Mononuclear cell (primary cell): ENCODE measurements around the gene IGSF3. TPM values are rescaled to one million over a fixed set of nuclear protein-coding genes. Genes with fewer than 3 reads are reported as not detected.
A peak's percentile ranks its signal among the peaks of the same experiment; 100 is the strongest.

Experiments
- H3K27me3 ChIP-seq: 2 replicates; pipeline ENCODE4 v1.6.0; 2011; ENCODE audit warnings: low read length, control low read depth; ENCODE audit not compliant: insufficient read depth
- H3K4me1 ChIP-seq: 2 replicates; pipeline ENCODE4 v1.5.1; 2011; ENCODE audit warnings: mild to moderate bottlenecking, low read length, control low read depth; ENCODE audit not compliant: insufficient read depth
- H3K4me3 ChIP-seq: 2 replicates; pipeline ENCODE4 v1.5.1; 2011; ENCODE audit warnings: mild to moderate bottlenecking, low read length, moderate library complexity
- H3K9me3 ChIP-seq: 2 replicates; pipeline ENCODE4 v1.5.1; 2011; ENCODE audit warnings: low read depth, mild to moderate bottlenecking, control low read depth, low read length
- total RNA-seq: library from RNA; depleted of rRNA; stranded (reverse); fragments of >200 nt; gene quantifications from one replicate; pipeline ENCODE4 v1.2.3, GENCODE V29; 2012

The IGSF3 gene
- 0.21 TPM for total RNA-seq

- Histone ChIP-seq H3K9me3 (no peaks in the 10 kb centered on the region), H3K4me3 (peak within 1 kb of the TSS; percentile 29), H3K4me1 (peaks cover 14% of the 10 kb centered on the region), H3K27me3 (peaks cover 47% of the 10 kb centered on the region)
Measured at GRCh38 chr1:116667575-116668105, at the start of gene IGSF3. Gene IGSF3, minus strand, starts transcription at chr1:116667733. Its CDS starts 1,407 bp downstream, at chr1:116666326.

GRCh38 chr1:116717318-116717717 is 49.8 kb upstream of the IGSF3 start:
- no peaks in the 10 kb centered on the region for H3K9me3 ChIP-seq
- no peaks in the 10 kb centered on the region for H3K27me3 ChIP-seq
- no peaks in the 10 kb centered on the region for H3K4me1 ChIP-seq
- no peak overlapping the region for H3K4me3 ChIP-seq

GRCh38 chr1:116716391-116716790 is 48.9 kb upstream of the IGSF3 start:
- H3K4me3 ChIP-seq, result no peak overlapping the region
- H3K9me3 ChIP-seq, result no peaks in the 10 kb centered on the region
- H3K4me1 ChIP-seq, result no peaks in the 10 kb centered on the region
- no peaks in the 10 kb centered on the region for H3K27me3 ChIP-seq

GRCh38 chr1:116713474-116713873 is 45.9 kb upstream of the IGSF3 start:
- Histone ChIP-seq H3K4me1 (no peaks in the 10 kb centered on the region), H3K4me3 (no peak overlapping the region), H3K27me3 (no peaks in the 10 kb centered on the region), H3K9me3 (no peaks in the 10 kb centered on the region)

- Histone ChIP-seq H3K4me1 (no peaks in the 10 kb centered on the region), H3K4me3 (no peak overlapping the region), H3K27me3 (no peaks in the 10 kb centered on the region), H3K9me3 (no peaks in the 10 kb centered on the region)
Measured at GRCh38 chr1:116712510-116712909, 45.0 kb upstream of the IGSF3 start.

- no peaks in the 10 kb centered on the region for H3K4me1 ChIP-seq
- no peak overlapping the region for H3K4me3 ChIP-seq
- H3K9me3 ChIP-seq, result no peaks in the 10 kb centered on the region
- H3K27me3 ChIP-seq, result no peaks in the 10 kb centered on the region
Measured at GRCh38 chr1:116711263-116711840, 43.8 kb upstream of the IGSF3 start.

- no peaks in the 10 kb centered on the region for H3K9me3 ChIP-seq
- no peak overlapping the region for H3K4me3 ChIP-seq
Measured at GRCh38 chr1:116710420-116711262, 43.1 kb upstream of the IGSF3 start.

GRCh38 chr1:116709666-116710167 is 42.2 kb upstream of the IGSF3 start:
- H3K4me1 ChIP-seq, result no peaks in the 10 kb centered on the region
- no peaks in the 10 kb centered on the region for H3K27me3 ChIP-seq
- H3K4me3 ChIP-seq, result no peak overlapping the region
- H3K9me3 ChIP-seq, result no peaks in the 10 kb centered on the region

More at GRCh38 chr1:116710420-116711262, 43.1 kb upstream of the IGSF3 start:
- no peaks in the 10 kb centered on the region for H3K4me1 ChIP-seq
- H3K27me3 ChIP-seq, result no peaks in the 10 kb centered on the region

- H3K4me1 ChIP-seq, result no peaks in the 10 kb centered on the region
- H3K9me3 ChIP-seq, result no peaks in the 10 kb centered on the region
- no peaks in the 10 kb centered on the region for H3K27me3 ChIP-seq
- H3K4me3 ChIP-seq, result no peak overlapping the region
Measured at GRCh38 chr1:116708255-116708900, 40.8 kb upstream of the IGSF3 start.

- no peak overlapping the region for H3K4me3 ChIP-seq
- H3K4me1 ChIP-seq, result no peaks in the 10 kb centered on the region
- no peaks in the 10 kb centered on the region for H3K27me3 ChIP-seq
- no peaks in the 10 kb centered on the region for H3K9me3 ChIP-seq
Measured at GRCh38 chr1:116706841-116707240, 39.3 kb upstream of the IGSF3 start.

GRCh38 chr1:116706123-116706522 is 38.6 kb upstream of the IGSF3 start:
- no peaks in the 10 kb centered on the region for H3K4me1 ChIP-seq
- no peaks in the 10 kb centered on the region for H3K27me3 ChIP-seq
- no peaks in the 10 kb centered on the region for H3K9me3 ChIP-seq
- H3K4me3 ChIP-seq, result no peak overlapping the region

GRCh38 chr1:116704278-116704677 is 36.7 kb upstream of the IGSF3 start:
- no peaks in the 10 kb centered on the region for H3K4me1 ChIP-seq

GRCh38 chr1:116699605-116700004 is 32.1 kb upstream of the IGSF3 start:
- no peaks in the 10 kb centered on the region for H3K9me3 ChIP-seq
- H3K4me1 ChIP-seq, result no peaks in the 10 kb centered on the region
- H3K27me3 ChIP-seq, result no peaks in the 10 kb centered on the region
- no peak overlapping the region for H3K4me3 ChIP-seq

More at GRCh38 chr1:116704278-116704677, 36.7 kb upstream of the IGSF3 start:
- Histone ChIP-seq H3K4me3 (no peak overlapping the region), H3K27me3 (no peaks in the 10 kb centered on the region), H3K9me3 (no peaks in the 10 kb centered on the region)

- Histone ChIP-seq H3K4me1 (no peaks in the 10 kb centered on the region), H3K9me3 (no peaks in the 10 kb centered on the region), H3K4me3 (no peak overlapping the region), H3K27me3 (no peaks in the 10 kb centered on the region)
Measured at GRCh38 chr1:116698244-116698595, 30.7 kb upstream of the IGSF3 start.
